A172 (cell line): ENCODE data around the gene INSRR. TPM values are rescaled to one million over a fixed set of nuclear protein-coding genes. Genes with fewer than 3 reads are reported as not detected.

ENCODE experiments used
- DNase-seq: peaks from one replicate; pipeline ENCODE4 v3.0.0-alpha.2; 2015; ENCODE audit warnings: low spot score
- total RNA-seq: library from RNA; depleted of rRNA; stranded (reverse); fragments of >200 nt; shearing (Covaris generic); gene quantifications from 2 replicates; pipeline ENCODE4 v1.2.3, GENCODE V29; 2014

The INSRR gene
- total RNA-seq, 1 experiment from 2014 or later: not detected

DNA sequence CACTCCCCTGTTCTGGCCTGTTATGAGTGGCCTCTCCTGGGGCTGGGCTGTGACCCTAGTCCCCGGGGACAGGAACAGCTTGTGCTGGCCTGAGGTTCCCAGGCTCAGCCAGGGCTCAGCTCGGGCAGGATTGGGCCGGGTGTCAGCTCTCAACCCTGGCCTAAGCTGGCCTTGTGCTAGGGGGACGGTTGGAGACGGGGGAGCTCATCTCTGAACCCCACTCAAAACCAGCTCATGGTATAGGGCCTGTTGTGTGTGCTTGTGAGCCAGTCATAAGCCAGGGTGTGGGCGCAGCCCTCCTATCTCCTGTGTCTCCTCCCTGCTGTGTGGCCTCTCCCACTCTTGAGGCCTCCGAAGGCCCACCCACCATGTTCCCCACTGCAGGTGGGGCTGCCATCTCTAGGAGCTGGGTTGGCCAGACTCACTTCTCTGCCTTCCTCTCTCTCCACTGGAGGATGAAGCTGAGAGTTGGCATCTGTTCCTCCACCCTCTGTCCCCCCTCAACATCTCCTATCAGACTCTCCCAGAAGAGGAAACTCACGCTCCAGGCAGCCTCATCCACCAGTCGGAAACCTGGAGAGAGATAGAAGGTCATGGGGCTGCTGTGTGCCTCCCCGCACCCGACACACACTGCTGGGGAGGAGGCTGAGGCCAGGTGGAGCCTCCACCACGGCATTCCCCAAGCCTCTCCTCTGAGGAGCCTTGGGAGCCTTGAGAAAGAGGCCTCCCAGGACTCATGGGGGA lies 36.0 kb upstream of the INSRR start:
- no peak for DNase-seq

GRCh38 chr1:156894001-156894400 lies 35.1 kb upstream of the INSRR start:
- no peak for DNase-seq

DNA sequence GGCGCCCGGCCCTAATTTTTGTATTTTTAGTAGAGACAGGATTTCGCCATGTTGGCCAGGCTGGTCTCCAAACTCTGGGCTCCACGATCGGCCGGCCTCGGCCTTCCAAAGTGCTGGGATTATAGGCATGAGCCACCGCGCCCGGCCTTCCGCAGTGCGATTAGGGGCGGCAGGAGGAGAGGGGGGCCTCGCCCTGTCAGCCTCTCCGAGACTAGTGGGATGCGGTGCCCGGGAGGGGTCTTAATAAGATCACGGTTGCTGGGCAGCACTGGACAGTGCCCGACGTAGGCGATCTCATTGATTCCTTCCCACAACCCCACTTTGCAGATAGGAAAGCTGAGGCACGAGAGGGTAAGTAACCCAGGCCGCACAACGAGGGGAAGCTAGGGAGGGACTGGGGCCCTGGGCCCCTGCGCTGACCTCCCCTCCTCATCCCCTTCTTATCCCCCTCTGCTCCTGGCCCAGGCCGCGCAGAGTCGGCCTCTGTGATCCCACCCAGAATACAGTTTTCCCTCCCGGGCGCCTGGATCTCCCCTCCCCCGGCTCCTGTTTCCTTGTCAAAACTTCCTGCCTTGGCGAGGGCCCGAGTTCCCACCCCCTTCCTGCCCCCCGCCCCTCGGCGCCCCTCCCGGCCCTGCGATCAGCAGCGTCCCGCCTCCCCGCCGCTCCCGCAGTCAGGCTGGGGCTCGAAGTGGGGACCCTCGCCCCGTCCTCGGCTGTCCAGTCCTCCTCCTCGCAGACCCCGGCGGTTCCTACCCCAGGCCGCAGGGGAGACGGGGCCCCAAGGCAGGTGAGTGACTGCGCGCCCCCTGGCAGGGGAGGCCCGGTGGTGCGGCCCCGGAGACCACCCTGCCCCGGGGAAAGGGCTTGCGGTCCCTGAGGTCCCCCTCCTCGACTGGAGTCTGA lies 34.4 kb upstream of the INSRR start, which contains the start of gene PEAR1:
TSS of gene PEAR1 (plus strand) at position 671 of the 906 bp plus-strand sequence. CDS start 10,209 bp downstream, outside the sequence.
- DNase-seq: no peak

DNA sequence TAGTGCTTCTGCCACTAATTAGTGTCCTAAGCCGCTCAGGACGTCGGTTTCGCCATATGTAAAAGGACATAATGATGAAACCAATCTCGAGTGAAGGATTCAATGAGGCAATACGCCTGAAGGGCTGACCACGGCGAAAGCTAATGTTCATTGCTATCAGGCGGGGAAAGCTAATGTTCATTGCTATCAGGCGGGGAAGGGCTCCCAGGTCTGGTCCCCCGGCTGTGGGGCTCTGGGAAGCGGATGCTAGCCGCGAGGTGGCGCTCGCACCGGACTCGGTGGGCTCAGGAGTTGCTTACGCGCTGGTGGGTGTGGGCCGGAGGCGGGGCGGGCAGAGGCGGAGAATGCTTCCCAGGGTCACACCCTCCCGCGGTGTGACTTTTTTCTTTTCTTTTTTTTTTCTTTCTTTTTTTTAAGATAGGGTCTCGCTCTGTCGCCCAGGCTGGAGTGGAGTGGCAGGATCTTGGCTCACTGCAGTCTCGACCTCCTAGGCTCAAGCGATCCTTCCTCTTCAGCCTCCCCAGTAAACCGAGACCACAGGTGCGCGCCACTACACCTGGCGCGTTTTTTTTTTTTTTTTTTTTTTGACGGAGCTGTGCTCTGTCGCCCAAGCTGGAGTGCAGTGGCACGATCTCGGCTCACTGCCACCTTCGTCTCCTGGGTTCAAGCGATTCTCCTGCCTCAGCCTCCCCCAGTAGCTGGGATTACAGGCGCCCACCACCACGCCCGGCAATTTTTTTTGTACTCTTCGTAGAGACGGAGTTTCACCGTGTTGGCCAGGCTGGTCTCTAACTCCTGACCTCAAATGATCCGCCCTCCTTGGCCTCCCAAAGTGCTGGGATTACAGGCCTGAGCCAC lies 33.5 kb upstream of the INSRR start:
- peak; percentile 47 for DNase-seq

- DNase-seq: peak; percentile 85
Measured at GRCh38 chr1:156889802-156890580, 31.1 kb upstream of the INSRR start.

- no peak for DNase-seq
Measured at GRCh38 chr1:156887734-156888133, 28.8 kb upstream of the INSRR start.

DNA sequence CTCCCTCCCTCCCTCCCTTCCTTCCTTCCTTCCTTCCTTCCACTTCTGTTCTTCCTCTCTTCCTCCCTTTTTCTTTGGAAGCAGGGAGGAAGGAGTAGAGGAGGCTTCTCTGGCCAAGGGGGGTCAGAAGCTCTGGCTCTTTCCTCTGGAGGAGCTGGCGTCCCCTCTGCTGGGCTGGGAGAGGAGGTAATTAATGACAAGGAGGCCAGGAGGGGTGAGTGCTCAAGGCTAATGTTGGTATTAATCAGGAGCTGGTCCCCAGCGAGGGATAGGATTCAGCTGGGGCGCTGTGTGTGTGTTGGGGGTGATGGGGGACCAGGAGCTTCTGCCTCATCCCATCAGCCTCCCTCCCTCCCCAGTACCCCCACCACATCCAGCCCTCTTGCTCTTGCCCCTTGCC lies 28.4 kb upstream of the INSRR start:
- DNase-seq: no peak

- no peak for DNase-seq
Measured at GRCh38 chr1:156886583-156887281, 27.8 kb upstream of the INSRR start.

DNA sequence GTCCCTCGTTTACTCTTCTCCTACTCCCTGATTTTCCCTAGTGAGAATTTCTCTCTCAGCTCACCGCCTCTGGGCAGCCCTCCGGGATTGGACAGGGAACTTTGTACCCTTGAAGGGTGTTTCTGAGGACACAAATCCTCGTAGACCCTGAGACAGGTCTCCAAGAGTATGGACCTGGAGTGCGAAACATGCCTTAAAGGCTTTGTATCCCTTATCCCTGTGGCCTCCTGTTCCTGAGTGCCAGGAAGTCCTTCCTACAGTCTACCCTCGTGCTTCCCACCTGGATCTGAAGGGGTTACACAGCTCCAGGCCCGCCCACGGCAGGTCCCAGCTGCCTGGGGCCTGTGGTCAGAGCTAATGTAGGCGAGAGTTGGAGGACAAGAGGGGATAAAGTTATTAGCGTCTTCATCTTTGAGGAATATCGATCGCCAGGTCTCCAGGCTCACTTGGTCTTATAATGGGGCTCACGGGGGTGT lies 27.0 kb upstream of the INSRR start:
- no peak for DNase-seq

- DNase-seq: no peak
Measured at GRCh38 chr1:156885314-156885713, 26.4 kb upstream of the INSRR start.

DNA sequence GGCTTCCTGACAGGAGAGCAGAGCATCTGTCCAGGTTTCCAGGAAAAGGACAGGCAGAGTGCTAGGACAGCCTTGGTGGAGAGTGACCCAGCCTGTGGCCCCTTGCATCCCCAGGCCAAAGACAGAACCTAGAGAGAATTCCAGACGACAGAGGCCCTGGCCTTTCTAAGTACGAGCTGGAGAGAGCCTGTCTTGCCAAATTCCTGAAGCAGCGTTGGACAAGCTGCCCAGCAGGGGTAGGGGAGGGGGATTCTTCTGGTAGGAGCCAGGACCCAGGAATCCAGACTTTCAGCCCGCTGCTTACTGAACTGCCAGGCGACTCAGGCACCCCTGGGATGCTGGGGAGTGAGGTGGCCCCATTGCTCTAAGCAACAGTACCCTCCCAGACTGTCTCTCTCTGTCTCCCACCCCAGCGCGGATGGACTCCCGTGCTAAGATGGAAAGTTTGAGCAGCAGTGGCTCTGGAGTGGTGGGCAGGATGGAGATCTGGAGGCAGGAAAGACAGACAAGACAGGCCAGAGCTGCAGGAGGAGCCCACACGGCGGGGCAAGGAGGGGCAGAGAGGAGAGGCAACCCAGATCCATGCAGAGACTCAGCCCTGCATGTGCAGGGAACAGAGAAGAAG lies 25.8 kb upstream of the INSRR start:
- DNase-seq: no peak

- no peak for DNase-seq
Measured at GRCh38 chr1:156883919-156884318, 25.0 kb upstream of the INSRR start.

- no peak for DNase-seq
Measured at GRCh38 chr1:156882543-156882942, 23.6 kb upstream of the INSRR start.

DNA sequence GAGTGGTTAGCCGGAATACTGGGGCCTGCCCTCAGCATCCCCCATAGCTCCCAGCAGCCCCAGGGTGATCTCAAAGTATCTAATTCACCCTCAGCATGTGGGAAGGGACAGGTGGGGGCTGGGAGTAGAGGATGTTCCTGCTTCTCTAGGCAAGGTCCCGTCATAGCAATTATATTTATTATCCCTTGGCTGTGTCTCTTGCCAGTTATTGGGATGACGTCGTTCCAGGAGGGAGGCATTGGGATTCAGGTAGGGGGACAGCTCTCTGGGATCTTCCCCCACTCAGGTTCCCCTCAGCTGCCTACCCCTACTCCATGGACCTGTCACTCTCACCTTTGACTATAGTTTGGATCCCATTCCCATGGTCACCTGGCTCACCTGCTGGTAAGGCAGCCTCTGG lies 22.7 kb upstream of the INSRR start:
- no peak for DNase-seq

DNA sequence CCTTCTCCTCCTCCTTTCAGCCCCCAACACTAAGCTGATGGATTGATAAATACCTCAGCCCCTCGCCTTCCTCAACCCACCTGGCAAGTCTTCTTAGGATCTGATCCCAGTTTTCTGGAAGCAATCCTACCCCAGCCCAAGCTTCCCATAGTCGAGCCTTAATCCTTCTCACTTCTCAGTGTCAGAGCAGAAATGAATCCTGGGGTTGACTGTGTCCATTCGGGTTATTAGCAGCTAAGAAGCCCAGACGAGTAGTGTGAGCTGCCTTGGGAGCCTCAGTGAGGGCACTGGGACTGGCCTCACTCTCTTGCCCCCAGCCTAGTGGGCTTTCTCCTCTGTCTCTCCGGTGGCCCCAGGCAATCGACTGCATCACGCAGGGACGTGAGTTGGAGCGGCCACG lies 22.2 kb upstream of the INSRR start:
- DNase-seq: no peak

DNA sequence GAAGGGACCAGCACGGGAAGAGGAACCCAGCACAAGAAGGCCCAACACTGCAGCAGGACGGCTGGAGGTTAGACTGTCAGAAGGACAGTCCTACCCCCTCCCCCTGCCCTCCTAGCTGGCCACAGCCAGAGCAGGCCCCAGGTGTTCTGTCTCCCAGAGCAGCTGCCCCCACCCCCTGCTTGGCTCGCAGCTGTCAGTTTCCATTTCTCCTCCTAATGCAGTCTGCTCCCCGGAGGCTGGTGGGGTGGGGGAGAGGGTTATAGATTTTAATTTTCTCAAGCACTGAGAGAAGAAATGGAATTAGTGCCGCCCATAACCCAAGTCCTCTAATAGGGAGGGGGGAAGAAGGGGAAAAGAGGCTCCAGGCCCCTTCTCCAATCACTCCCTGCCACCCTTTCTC lies 21.6 kb upstream of the INSRR start:
- DNase-seq: no peak

- DNase-seq: no peak
Measured at GRCh38 chr1:156879876-156880275, 21.0 kb upstream of the INSRR start.

GRCh38 chr1:156877433-156878170 lies 18.7 kb upstream of the INSRR start:
- DNase-seq: no peak

DNA sequence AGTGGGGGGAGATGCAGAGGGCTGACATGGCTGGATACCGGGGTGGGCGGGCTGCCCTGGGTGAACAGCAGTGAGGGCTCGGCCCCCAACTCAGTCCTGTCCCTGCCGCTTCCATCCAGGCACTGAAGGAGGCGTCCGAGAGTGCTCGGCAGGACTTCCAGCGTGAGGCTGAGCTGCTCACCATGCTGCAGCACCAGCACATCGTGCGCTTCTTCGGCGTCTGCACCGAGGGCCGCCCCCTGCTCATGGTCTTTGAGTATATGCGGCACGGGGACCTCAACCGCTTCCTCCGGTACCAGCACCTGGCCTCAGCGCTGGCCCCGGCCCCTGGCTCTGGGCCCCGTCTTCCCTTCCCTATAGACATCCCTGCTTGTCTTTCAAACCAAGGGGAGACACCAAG lies 17.4 kb upstream of the INSRR start:
- DNase-seq: no peak
